Keratinocyte (primary cell): Measurements from ENCODE around the gene PARD3B. TPM values are rescaled to one million over a fixed set of nuclear protein-coding genes. Genes with fewer than 3 reads are reported as not detected.

ENCODE experiments used
- DNase-seq: peaks from one replicate; pipeline ENCODE4 v3.0.0-alpha.2; 2011; ENCODE audit warnings: low read depth, missing footprints, low spot score
- FAIRE-seq: peaks from 2 replicates; lab custom pipeline; 2011; peaks lifted over from hg19 to GRCh38; lab: Jason Lieb, UNC
- H2AFZ ChIP-seq: 2 replicates; pipeline ENCODE4 v1.6.0; 2012; ENCODE audit warnings: low read length, control low read depth, inconsistent platforms; ENCODE audit not compliant: control insufficient read depth
- H3K27ac ChIP-seq: 2 replicates; pipeline ENCODE4 v1.5.1; 2011; ENCODE audit warnings: low read length; ENCODE audit not compliant: control insufficient read depth, insufficient read depth
- H3K27me3 ChIP-seq: 3 replicates; pipeline ENCODE4 v1.6.0; 2011; ENCODE audit warnings: low read length; ENCODE audit not compliant: control insufficient read depth, insufficient read depth; ENCODE audit errors: extremely low read depth
- H3K36me3 ChIP-seq, 2 experiments: 2 replicates in 1 of 2; 3 replicates in 1 of 2; pipeline ENCODE4 v1.5.1; 2011; ENCODE audit warnings: low read length in 2 of 2, mild to moderate bottlenecking in 1 of 2; ENCODE audit not compliant: control insufficient read depth in 2 of 2, insufficient read depth in 2 of 2; ENCODE audit errors: extremely low read depth in 1 of 2
- H3K4me1 ChIP-seq: 3 replicates; pipeline ENCODE4 v1.5.1; 2011; ENCODE audit warnings: low read length; ENCODE audit not compliant: control insufficient read depth, insufficient read depth; ENCODE audit errors: extremely low read depth
- H3K4me2 ChIP-seq: 3 replicates; pipeline ENCODE4 v1.6.0; 2011; ENCODE audit warnings: low read depth, low read length; ENCODE audit not compliant: control insufficient read depth, insufficient read depth; ENCODE audit errors: extremely low read depth
- H3K4me3 ChIP-seq, 3 experiments: fragments of 200-600 bp in 1 of 3; sonication (generic) in 1 of 3; 2 replicates in 2 of 3; 3 replicates in 1 of 3; pipeline ENCODE4 v1.5.1; 2011 to 2016; ENCODE audit warnings: low read length in 3 of 3, mild to moderate bottlenecking in 3 of 3, control low read depth in 2 of 3, inconsistent platforms in 1 of 3, low read depth in 1 of 3, mixed read lengths in 1 of 3, mixed run types in 1 of 3, moderate library complexity in 1 of 3; ENCODE audit not compliant: control insufficient read depth in 2 of 3, insufficient read depth in 2 of 3; ENCODE audit errors: extremely low read depth in 1 of 3
- H3K79me2 ChIP-seq: 2 replicates; pipeline ENCODE4 v1.6.0; 2012; ENCODE audit warnings: low read length; ENCODE audit not compliant: control insufficient read depth, insufficient read depth
- H3K9ac ChIP-seq: 3 replicates; pipeline ENCODE4 v1.6.0; 2011; ENCODE audit warnings: low read length; ENCODE audit not compliant: control insufficient read depth, insufficient read depth; ENCODE audit errors: extremely low read depth
- H3K9me1 ChIP-seq: 3 replicates; pipeline ENCODE4 v1.6.0; 2011; ENCODE audit warnings: low read length; ENCODE audit not compliant: control insufficient read depth, insufficient read depth; ENCODE audit errors: extremely low read depth
- H3K9me3 ChIP-seq: 2 replicates; pipeline ENCODE4 v1.5.1; 2012; ENCODE audit warnings: low read depth, low read length; ENCODE audit not compliant: control insufficient read depth
- H4K20me1 ChIP-seq: 3 replicates; pipeline ENCODE4 v1.6.0; 2011; ENCODE audit warnings: low read length; ENCODE audit not compliant: control insufficient read depth, insufficient read depth; ENCODE audit errors: extremely low read depth
- EZH2 ChIP-seq: IDR thresholded peaks from one replicate; pipeline ENCODE4 v1.6.1; 2012; ENCODE audit warnings: inconsistent platforms, mild to moderate bottlenecking, low read length, moderate library complexity
- dilution Hi-C: fragments of 300-500 bp; cut with MboI; formaldehyde crosslinking; loops from one replicate; pipeline ENCODE4 v1.7.0; 2020; ENCODE audit warnings: low sequenced_read_pairs; ENCODE audit not compliant: extremely low pct_ligation_motif_present
- polyA plus RNA-seq, 5 experiments: library from polyadenylated mRNA; depleted of rRNA in 3 of 5; stranded (reverse) in 3 of 5; stranded (forward) in 1 of 5; unstranded in 1 of 5; fragments of >200 nt; gene quantifications; 1 replicate in 1 of 5; 2 replicates in 3 of 5; 3 replicates in 1 of 5; pipeline versions ENCODE4 v1.2.1 to v1.2.3, GENCODE V29; 2011 to 2012; ENCODE audit warnings: missing spikeins in 2 of 5, low read depth in 1 of 5, low replicate concordance in 1 of 5
- TF ChIP-seq, protein P1 (sequence below), 3 experiments: IDR thresholded peaks in 1 of 3; conservative IDR thresholded peaks in 1 of 3; optimal IDR thresholded peaks in 1 of 3; 2 replicates in 2 of 3; 3 replicates in 1 of 3; pipeline versions ENCODE3 to v1.5.1; 2011; ENCODE audit warnings: low read length in 3 of 3, mild to moderate bottlenecking in 3 of 3, moderate library complexity in 2 of 3, control low read depth in 1 of 3, inconsistent platforms in 1 of 3; ENCODE audit not compliant: insufficient read depth in 2 of 3; ENCODE audit errors: extremely low read depth in 1 of 3

PARD3B gene
- polyA plus RNA-seq, 1 donor (not counting 4 experiments of a cell fraction or from before 2014, with no cell fraction given) = 1.2 TPM

DNA sequence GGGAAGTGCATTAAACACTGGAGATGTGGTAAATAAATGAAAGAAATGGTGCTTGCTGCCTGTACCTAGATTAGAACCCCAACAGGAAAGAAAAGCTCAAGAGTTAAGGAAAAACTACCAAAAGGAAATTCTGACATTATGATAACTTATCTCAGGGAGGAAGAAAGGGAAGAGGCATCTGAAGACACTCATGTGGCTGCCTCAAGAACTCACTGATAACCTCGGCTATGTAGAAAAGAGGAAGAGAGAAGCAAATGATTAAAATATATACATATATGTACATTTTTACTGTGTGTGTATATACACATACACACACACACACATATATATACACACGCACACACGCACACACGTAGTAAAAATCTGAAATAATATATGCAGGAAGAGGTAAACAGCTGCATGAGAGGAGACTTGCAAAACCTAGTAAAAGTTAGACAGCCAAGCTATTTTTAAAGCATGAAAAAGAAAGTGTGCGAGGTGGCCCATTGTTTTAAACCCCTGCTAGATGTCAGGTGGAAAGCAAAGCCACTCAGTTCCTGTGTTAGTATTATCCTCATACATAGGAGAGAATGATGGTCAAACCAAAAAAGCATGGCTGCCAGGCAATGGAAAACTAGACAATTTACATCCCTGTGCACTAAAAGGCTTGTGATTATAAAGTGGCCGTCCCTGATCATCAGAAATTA lies 654.0 kb downstream of the PARD3B start:
- no peak overlapping the region for H3K27ac ChIP-seq
- FAIRE-seq = no peak
- H3K4me3 ChIP-seq = no peak overlapping the region
- no peak for TF ChIP-seq EZH2
- TF ChIP-seq, protein P1, sequence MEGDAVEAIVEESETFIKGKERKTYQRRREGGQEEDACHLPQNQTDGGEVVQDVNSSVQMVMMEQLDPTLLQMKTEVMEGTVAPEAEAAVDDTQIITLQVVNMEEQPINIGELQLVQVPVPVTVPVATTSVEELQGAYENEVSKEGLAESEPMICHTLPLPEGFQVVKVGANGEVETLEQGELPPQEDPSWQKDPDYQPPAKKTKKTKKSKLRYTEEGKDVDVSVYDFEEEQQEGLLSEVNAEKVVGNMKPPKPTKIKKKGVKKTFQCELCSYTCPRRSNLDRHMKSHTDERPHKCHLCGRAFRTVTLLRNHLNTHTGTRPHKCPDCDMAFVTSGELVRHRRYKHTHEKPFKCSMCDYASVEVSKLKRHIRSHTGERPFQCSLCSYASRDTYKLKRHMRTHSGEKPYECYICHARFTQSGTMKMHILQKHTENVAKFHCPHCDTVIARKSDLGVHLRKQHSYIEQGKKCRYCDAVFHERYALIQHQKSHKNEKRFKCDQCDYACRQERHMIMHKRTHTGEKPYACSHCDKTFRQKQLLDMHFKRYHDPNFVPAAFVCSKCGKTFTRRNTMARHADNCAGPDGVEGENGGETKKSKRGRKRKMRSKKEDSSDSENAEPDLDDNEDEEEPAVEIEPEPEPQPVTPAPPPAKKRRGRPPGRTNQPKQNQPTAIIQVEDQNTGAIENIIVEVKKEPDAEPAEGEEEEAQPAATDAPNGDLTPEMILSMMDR (optimal IDR thresholded peaks at IDR 0.05 in 1 of 3, IDR thresholded peaks at IDR 0.05 in 1 of 3, conservative IDR thresholded peaks at IDR 0.05 in 1 of 3; ENCODE audit: extremely low read depth in 1 of 3, insufficient read depth in 2 of 3, low read length in 3 of 3) = no peak
- no peaks in the 10 kb centered on the region for H3K36me3 ChIP-seq
- no peak for DNase-seq
- no peak overlapping the region for H3K4me2 ChIP-seq
- H3K79me2 ChIP-seq = no peaks in the 10 kb centered on the region
- H2AFZ ChIP-seq = no peak overlapping the region
- dilution Hi-C loops = no loop called here
- peaks cover 7% of the 10 kb centered on the region for H3K4me1 ChIP-seq
- no peaks in the 10 kb centered on the region for H4K20me1 ChIP-seq
- no peaks in the 10 kb centered on the region for H3K9me1 ChIP-seq
- no peak overlapping the region for H3K9ac ChIP-seq
- no peaks in the 10 kb centered on the region for H3K27me3 ChIP-seq
- H3K9me3 ChIP-seq = no peaks in the 10 kb centered on the region

DNA sequence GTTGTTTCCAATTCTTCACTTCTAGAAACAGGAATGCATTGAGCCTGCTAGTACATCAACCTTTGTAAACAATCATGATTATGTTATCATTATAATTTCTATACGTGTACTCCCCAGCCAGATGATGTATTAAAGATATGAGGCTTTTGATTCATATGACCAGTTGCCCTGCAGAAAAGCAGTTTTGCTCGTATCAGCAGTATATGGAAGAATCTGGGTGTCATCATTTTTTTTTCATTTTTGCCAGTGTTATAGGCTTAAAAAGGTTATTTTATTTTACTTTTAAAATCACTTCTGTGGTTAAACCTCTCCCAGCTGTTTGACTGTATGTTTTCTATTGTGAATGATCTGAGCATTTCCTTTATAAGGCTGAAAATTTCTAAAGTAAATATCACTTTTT lies 665.2 kb downstream of the PARD3B start:
- no peak overlapping the region for H3K27ac ChIP-seq
- H3K9me3 ChIP-seq = no peaks in the 10 kb centered on the region
- dilution Hi-C loops = no loop called here

More for the DNA sequence above, 665.2 kb downstream of the PARD3B start:
- Histone ChIP-seq H3K4me1 (peaks cover 5% of the 10 kb centered on the region), H3K9me1 (no peaks in the 10 kb centered on the region), H3K27me3 (no peaks in the 10 kb centered on the region), H3K4me3 (no peak overlapping the region), H2AFZ (no peak overlapping the region), H3K36me3 (no peaks in the 10 kb centered on the region), H3K4me2 (no peak overlapping the region), H3K79me2 (no peaks in the 10 kb centered on the region), H4K20me1 (no peaks in the 10 kb centered on the region), H3K9ac (no peak overlapping the region)
- no peak for TF ChIP-seq EZH2
- TF ChIP-seq, protein P1 (optimal IDR thresholded peaks at IDR 0.05 in 1 of 3, IDR thresholded peaks at IDR 0.05 in 1 of 3, conservative IDR thresholded peaks at IDR 0.05 in 1 of 3; ENCODE audit: extremely low read depth in 1 of 3, insufficient read depth in 2 of 3, low read length in 3 of 3) = no peak
- no peak for FAIRE-seq
- no peak for DNase-seq
